Tibial nerve (tissue), 4 donors: ENCODE measurements around the gene SLC40A1.

Experiments used
- CTCF ChIP-seq, 5 experiments: fragments of 200-600 bp in 3 of 5; fragments of 450-650 bp in 2 of 5; sonication (generic) in 3 of 5; IDR thresholded peaks; one replicate each; pipeline ENCODE4 v1.5.1; 2016 to 2019; ENCODE audit warnings: antibody characterized with exemption in 5 of 5, mild to moderate bottlenecking in 3 of 5, moderate library complexity in 2 of 5
- EP300 ChIP-seq, 2 donors: sonication (generic); formaldehyde crosslinking; IDR thresholded peaks; one replicate each; pipeline ENCODE4 v1.6.1; 2017; ENCODE audit warnings: antibody characterized with exemption in 2 of 2, mild to moderate bottlenecking in 1 of 2
- POLR2A ChIP-seq, 2 donors: fragments of 450-650 bp; IDR thresholded peaks; one replicate each; pipeline ENCODE4 v1.6.1; 2017; ENCODE audit warnings: antibody characterized with exemption in 2 of 2, mild to moderate bottlenecking in 2 of 2, moderate library complexity in 2 of 2

GRCh38 chr2:189601043-189601442 lies 20.5 kb upstream of the SLC40A1 start:
- no peak for TF ChIP-seq CTCF (IDR thresholded peaks at IDR 0.05)
- TF ChIP-seq POLR2A (IDR thresholded peaks at IDR 0.05) = no peak
- TF ChIP-seq EP300 (IDR thresholded peaks at IDR 0.05) = no peak
